Gastrocnemius medialis (tissue), 4 donors: ENCODE results near the gene MBNL1.

ENCODE experiments used
- POLR2A ChIP-seq, 2 donors: fragments of 450-650 bp; IDR thresholded peaks; one replicate each; pipeline ENCODE4 v1.6.1; 2017; ENCODE audit warnings: antibody characterized with exemption in 2 of 2, mild to moderate bottlenecking in 2 of 2, moderate library complexity in 2 of 2
- TF ChIP-seq, protein P1 (sequence below), 5 experiments: fragments of 450-650 bp in 3 of 5; fragments of 200-600 bp in 2 of 5; sonication (generic) in 2 of 5; IDR thresholded peaks in 4 of 5; conservative IDR thresholded peaks in 1 of 5; 1 replicate in 4 of 5; 2 replicates in 1 of 5; pipeline ENCODE4 v1.5.1; 2016 to 2019; ENCODE audit warnings: antibody characterized with exemption in 5 of 5, mild to moderate bottlenecking in 3 of 5, moderate library complexity in 3 of 5

DNA sequence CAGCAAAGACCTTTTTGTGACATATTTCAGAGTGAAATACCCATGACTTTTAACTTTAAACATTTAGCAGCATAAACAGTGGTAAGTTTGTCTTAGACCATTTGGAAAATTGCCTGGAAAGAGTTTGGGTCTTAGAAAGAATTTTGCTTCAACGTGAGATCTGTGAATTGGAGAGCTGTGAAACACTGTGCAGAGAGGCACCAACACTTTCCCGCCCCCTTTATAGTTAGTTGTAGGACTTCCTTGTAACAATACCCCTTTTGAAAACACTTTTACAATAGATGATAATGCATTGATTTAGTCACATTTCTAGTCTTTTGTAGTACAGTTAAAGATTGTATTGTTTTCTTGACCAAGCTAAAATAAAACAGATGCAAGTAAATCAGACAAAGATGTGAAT lies 43.5 kb upstream of the MBNL1 start:
- no peak for TF ChIP-seq POLR2A (IDR thresholded peaks at IDR 0.05)
- TF ChIP-seq, protein P1, sequence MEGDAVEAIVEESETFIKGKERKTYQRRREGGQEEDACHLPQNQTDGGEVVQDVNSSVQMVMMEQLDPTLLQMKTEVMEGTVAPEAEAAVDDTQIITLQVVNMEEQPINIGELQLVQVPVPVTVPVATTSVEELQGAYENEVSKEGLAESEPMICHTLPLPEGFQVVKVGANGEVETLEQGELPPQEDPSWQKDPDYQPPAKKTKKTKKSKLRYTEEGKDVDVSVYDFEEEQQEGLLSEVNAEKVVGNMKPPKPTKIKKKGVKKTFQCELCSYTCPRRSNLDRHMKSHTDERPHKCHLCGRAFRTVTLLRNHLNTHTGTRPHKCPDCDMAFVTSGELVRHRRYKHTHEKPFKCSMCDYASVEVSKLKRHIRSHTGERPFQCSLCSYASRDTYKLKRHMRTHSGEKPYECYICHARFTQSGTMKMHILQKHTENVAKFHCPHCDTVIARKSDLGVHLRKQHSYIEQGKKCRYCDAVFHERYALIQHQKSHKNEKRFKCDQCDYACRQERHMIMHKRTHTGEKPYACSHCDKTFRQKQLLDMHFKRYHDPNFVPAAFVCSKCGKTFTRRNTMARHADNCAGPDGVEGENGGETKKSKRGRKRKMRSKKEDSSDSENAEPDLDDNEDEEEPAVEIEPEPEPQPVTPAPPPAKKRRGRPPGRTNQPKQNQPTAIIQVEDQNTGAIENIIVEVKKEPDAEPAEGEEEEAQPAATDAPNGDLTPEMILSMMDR (IDR thresholded peaks at IDR 0.05 in 4 of 5, conservative IDR thresholded peaks at IDR 0.05 in 1 of 5), result no peak
